Measurements from ENCODE around the gene CPA2.

The CPA2 gene

GRCh38 chr7:130272381-130273080 lies 5.9 kb downstream of the CPA2 start:
- no peak for TF ChIP-seq CTCF (IDR thresholded peaks at IDR 0.05; ENCODE audit: low read depth, low read length, missing control alignments)
- H3K4me3 ChIP-seq (replicated peaks; ENCODE audit: low read depth, low read length): no peak overlapping the region
- DNase-seq (ENCODE audit: extremely low read depth, low read depth): no peak

- DNase-seq (ENCODE audit: extremely low read depth, low read depth): no peak
- no peak overlapping the region for H3K4me3 ChIP-seq (replicated peaks; ENCODE audit: low read depth, low read length)
- no peak for TF ChIP-seq CTCF (IDR thresholded peaks at IDR 0.05; ENCODE audit: low read depth, low read length, missing control alignments)
Measured at GRCh38 chr7:130273081-130273932, 6.6 kb downstream of the CPA2 start.

- no peak for DNase-seq (ENCODE audit: extremely low read depth, low read depth)
- H3K4me3 ChIP-seq (replicated peaks; ENCODE audit: low read depth, low read length): no peak overlapping the region
Measured at GRCh38 chr7:130273933-130274255, 7.2 kb downstream of the CPA2 start.

GRCh38 chr7:130274296-130274695 lies 7.6 kb downstream of the CPA2 start:
- no peak for TF ChIP-seq CTCF (IDR thresholded peaks at IDR 0.05; ENCODE audit: low read depth, low read length, missing control alignments)
- H3K4me3 ChIP-seq (replicated peaks; ENCODE audit: low read depth, low read length): no peak overlapping the region

More at GRCh38 chr7:130273933-130274255, 7.2 kb downstream of the CPA2 start:
- TF ChIP-seq CTCF (IDR thresholded peaks at IDR 0.05; ENCODE audit: low read depth, low read length, missing control alignments): no peak

GRCh38 chr7:130274983-130275591 lies 8.4 kb downstream of the CPA2 start:
- DNase-seq (ENCODE audit: extremely low read depth, low read depth): no peak
- TF ChIP-seq CTCF (IDR thresholded peaks at IDR 0.05; ENCODE audit: low read depth, low read length, missing control alignments): no peak
- H3K4me3 ChIP-seq (replicated peaks; ENCODE audit: low read depth, low read length): no peak overlapping the region

More at GRCh38 chr7:130274296-130274695, 7.6 kb downstream of the CPA2 start:
- no peak for DNase-seq (ENCODE audit: extremely low read depth, low read depth)

GRCh38 chr7:130275826-130276297 lies 9.2 kb downstream of the CPA2 start:
- no peak overlapping the region for H3K4me3 ChIP-seq (replicated peaks; ENCODE audit: low read depth, low read length)
- no peak for DNase-seq (ENCODE audit: extremely low read depth, low read depth)
- TF ChIP-seq CTCF (IDR thresholded peaks at IDR 0.05; ENCODE audit: low read depth, low read length, missing control alignments): no peak

Measured in HFF-Myc (cell line).